ENCODE data around the gene ZNF594. TPM values are rescaled to one million over a fixed set of nuclear protein-coding genes. Genes with fewer than 3 reads are reported as not detected.
"Not testable (repeated sequence)": the region's sequence is repeated elsewhere in the genome, so short reads cannot be mapped to it uniquely, and the experiment has no call there.

The ZNF594 gene
- total RNA-seq, 1 donor from 2014 or later, result 2.0 TPM

DNA sequence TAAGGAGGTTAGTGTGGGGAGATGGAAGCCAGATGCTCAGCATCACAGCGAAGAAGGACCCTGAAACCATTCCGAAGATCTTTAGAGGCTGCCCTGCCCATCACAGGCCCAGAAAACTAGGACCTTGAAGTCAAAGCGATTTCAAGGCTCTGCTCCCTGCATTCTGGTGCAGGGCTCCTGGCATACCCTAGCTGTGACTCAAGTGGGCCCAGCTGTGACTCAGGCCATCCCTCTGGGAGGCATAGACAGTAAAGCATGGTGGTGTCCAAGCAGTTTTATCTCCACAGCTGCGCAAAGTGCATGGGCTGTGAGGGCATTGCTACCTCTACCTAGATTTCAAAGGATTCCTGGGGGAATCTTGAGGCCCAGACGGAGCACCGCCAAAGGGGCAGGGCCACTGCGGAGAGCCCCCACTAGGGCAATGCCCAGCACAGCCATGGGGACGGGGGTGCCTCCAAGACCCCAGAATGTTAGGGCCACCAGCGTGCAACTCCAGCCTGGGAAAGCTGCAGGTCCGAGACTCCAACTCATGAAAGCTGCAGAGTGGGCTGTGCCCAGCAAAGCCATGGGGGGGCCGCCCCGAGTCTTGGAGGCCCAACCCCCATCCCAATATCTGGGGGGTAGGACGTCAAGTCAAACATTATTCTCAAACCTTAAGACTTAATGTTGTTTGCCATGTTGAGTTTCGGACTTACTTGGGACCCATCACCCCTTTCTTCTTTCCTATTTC is 11.7 kb upstream of the ZNF594 start:
- no peak for DNase-seq (ENCODE audit: low read depth, low spot score)

DNA sequence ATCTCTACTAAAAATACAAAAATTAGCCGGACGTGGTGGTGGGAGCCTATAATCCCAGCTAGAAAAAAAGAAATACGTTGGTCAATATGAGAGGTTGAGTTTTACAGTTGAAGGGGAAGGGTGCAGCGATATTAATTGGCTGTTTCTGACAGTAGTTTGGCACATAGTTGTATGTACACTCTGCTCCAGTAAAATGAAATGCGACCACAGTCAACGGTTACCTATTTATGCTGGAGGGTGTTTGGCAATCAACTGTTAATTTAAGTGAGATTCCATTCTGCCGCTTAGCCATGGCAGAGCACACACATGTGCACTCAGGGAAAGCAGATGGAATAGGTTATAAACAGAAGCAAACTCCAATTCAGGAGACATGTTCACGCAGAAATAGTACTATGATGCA is 9.3 kb upstream of the ZNF594 start:
- no peak for DNase-seq (ENCODE audit: low read depth, low spot score)

DNA sequence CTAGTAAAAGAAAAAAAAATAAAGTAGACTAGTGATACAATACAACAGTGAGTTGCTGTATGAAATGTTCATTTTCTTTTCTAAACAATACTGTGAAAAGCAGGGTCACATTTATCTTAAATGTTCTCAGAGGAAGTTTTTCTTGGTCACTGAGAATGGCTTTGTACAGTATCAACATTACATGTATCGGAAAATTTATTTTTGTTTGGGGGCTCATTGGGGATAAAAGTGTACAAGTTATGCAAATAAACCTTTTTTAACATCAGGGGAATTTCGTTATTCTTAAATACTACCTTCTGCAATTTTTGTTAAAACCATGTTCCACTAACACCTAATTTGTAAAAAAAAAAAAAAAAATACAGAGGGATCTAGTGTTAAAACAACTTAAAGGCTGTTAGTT is 8.7 kb upstream of the ZNF594 start:
- no peak for DNase-seq (ENCODE audit: low read depth, low spot score)

DNA sequence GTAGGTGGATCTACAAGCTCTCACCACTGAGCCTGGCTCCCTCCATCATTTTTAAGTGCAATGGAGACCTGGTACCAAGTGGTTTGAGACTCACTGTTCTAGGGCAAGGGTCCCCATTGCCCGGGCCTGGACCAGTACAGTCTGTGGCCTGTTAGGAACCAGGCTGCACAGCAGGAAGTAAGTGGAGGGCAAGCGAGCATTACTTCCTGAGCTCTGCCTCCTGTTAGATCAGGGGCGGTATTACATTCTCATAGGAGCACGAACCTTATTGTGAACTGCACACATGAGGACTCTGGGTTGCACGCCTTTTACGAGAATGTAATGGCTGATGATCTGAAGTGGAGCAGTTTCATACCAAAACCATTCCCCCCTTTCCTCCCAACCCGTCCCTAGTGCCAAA is 6.8 kb upstream of the ZNF594 start:
- no peak for DNase-seq (ENCODE audit: low read depth, low spot score)

DNA sequence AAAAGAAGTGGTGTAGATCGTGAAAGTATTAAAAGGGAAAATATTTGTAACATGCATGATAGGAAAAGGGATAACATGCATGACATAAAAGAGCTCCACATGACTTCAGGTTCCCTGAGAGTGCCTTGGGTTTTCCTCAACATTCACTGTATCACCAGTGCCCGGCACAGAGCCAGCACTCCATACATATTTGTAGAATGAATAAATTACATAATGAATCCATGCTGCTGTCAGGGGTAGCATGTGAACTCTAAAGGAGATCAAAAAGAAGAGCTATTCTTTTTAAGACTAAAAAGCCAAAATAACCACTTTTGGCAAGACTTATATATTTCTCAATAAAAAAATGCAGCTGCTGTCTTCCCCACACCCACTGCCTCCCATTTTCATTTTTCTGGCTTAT is 2.7 kb upstream of the ZNF594 start:
- DNase-seq (ENCODE audit: low read depth, low spot score), result no peak

DNA sequence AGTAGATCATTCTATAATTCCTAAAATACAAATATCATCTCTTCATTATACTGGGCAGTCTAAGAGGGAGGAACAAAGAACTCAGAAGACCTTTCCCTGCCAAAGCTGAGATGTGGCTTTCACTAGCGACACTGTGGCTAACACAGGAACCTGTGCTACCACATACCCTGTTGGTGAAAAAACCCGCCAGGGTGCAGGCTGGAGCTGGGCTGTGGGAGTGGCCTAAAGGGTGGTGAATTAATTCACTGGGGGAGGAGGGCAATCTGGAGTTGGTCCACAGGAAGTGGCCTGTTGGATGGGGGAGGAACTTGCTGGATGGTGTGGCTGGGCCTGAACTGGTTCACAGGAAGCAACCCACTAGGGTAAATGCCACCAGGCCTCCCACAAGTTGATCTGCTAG is 7.4 kb downstream of the ZNF594 start:
- DNase-seq (ENCODE audit: low read depth, low spot score), result no peak

DNA sequence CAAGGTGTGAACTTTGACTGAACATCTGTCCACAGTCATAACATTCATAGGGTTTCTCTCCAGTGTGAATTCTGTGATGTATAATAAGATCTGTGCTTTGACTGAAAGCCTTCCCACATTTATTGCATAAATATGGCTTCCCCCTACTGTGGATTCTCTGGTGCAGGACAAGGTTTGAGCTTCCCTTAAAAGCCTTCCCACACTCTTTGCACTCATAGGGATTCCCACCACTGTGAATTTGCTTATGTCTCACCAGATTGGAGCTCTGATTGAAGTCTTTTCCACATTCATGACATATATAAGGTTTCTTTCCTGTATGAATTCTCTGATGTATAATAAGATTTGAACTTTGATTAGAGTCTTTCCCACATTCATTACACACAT is 8.3 kb downstream of the ZNF594 start:
- no peak for DNase-seq (ENCODE audit: low read depth, low spot score)

DNA sequence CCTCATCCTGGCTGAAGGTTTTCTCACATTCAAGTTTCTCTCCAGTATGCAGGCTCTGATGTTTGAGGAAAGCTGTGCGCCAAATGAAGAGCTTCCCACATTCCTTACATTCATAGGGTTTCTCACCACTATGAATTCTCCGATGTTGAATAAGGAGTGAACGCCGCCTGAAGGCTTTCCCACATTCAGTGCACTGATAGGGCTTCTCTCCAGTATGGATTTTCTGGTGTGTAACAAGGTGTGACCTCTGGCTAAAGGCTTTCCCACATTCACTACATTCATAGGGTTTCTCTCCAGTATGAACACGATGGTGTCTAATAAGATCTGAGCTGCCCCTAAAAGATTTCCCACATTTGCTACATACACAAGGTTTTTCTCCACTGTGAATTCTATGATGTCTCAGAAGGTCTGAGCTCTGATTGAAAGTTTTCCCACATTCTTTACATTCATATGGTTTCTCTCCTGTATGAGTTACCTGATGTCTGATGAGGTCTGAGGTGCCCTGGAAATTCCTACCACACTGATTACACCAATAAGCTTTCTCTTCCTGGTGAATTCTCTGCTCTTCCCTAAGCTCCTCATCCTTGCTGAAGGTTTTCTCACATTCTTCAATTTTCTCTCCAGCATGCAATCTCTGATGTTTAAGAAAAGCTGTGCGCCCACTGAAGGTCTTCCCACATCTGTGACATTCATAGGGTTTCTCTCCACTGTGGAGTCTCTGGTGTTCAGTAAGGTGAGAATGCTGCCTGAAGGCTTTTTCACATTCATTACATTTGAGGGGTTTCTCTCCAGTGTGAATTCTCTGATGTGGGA is 8.9 kb downstream of the ZNF594 start:
- DNase-seq (ENCODE audit: low read depth, low spot score), result no peak

DNA sequence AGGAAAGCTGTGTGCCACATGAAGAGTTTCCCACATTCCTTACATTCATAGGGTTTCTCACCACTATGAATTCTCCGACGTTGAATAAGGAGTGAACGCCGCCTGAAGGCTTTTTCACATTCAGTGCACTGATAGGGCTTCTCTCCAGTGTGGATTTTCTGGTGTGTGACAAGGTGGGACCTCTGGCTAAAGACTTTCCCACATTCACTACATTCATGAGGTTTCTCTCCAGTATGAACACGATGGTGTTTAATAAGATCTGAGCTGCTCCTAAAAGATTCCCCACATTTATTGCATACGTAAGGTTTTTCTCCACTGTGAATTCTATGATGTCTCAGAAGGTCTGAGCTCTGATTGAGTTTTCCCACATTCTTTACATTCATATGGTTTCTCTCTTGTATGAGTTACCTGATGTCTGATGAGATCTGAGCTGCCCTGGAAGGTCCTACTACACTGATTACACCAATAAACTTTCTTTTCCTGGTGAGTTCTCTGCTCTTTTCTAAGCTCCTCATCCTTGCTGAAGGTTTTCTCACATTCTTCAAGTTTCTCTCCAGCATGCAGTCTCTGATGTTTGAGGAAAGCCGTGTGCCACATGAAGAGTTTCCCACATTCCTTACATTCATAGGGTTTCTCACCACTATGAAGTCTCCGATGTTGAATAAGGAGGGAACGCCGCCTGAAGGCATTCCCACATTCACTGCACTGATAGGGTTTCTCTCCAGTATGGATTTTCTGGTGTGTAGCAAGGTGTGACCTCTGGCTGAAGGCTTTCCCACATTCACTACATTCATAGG is 10.0 kb downstream of the ZNF594 start:
- DNase-seq (ENCODE audit: low read depth, low spot score), result no peak

DNA sequence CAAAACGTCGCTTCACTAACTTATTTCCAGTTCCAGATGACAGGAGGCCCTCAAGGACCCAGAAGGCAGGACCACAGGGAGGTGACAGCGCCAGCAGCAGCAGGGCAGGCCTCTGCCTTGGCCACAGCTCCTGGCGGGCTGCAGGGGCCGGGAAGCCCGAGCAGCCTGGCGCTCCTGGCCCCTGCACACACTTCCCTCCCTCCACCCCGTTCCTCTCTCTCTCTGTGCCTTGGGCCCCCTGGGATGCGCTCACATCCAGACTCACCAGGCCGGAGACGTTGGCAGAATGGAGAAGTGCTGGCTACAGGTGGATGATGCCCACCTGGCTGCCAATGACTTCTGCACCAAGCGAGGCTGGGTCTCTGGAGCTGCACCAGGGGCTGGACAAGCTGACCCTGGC is 12.7 kb downstream of the ZNF594 start:
- no peak for DNase-seq (ENCODE audit: low read depth, low spot score)

DNA sequence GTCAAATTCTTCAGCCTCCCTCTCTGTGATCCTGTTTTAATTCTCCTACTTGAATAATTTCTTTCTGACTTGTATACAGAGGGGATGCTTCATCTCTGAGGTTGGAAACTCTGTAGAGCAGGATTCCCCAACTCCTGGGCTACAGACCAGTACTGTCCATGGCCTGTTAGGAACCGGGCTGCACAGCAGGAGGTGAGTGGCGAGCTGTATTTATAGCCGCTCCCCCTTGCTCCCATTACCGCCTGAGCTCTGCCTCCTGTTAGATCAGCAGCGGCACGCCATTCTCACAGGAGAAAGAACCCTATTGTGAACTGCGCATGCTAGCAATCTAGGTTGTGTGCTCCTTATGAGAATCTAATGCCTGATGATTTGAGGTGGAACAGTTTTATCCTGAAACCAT is 16.6 kb downstream of the ZNF594 start:
- not testable (repeated sequence) for DNase-seq (ENCODE audit: low read depth, low spot score)

DNA sequence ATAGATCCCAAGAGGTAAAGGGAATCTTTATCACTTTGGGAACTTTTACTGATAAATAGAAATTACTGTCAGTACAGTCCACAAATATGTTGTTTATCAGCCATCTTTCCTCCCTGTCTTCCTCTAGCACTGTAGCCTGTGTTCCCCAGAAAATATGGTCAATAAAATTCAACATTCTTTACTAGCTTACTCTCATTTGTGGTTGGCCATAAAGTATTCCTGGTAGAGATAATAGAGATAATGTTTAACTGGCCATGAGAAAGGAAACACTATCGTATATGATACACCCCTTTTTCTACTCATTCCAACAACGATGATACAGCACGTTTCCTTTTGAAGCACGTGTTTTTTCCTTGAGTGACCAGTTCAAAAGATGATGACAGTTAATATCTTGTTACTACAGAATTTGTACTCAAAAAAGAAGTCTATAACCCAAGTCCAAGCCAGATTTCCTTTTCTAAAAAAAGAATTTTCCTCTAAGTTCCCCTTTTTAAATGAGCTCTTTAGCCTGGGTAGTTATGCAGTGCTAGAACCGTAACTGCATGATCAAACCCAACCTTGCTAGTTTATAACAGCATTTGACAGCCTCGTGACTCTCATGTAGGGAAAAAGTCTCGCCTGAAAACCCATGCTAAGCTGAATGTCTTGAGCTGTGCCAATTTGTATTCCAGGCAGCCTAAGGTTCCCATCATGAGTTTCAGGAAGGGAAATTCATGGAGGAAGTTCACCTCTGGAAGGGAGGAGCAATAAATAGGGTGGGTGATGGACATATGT is 25.7 kb downstream of the ZNF594 start:
- DNase-seq (ENCODE audit: low read depth, low spot score), result not testable (repeated sequence)

DNA sequence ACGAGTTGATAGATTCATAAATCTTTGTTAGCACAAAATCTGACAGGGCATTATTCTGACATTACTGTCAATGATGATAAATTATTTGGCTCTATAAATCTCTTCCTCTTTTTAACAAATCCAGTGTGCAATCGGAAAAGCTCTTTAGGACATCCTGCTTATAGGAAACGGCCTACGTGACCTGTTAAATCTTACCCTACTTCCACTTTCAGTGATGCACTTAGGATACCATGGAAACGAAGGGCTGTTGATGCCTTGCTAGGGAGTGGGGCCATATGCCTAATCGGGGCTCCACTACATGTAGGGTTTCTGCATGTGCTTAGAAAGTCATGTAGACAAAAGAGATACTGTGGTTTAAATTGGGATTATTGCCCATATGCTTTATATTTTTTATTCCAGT is 27.2 kb downstream of the ZNF594 start:
- DNase-seq (ENCODE audit: low read depth, low spot score), result no peak

DNA sequence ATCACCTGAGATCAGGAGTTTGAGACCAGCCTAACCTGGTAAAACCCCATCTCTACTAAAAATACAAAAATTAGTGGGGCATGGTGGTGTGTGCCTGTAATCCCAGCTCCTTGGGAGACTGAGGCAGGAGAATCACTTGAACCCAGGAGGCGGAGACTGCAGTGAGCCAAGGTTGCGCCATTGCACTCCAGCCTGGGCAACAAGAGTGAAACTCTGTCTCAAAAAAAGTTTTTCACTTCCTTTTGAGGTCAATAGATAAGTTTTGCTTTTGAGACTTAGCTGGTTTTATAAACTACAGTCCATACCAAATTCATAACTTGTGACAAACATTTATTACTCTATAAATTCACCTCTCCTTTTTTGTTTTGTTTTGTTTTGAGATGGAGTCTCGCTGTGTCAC is 29.9 kb downstream of the ZNF594 start:
- not testable (repeated sequence) for DNase-seq (ENCODE audit: low read depth, low spot score)

DNA sequence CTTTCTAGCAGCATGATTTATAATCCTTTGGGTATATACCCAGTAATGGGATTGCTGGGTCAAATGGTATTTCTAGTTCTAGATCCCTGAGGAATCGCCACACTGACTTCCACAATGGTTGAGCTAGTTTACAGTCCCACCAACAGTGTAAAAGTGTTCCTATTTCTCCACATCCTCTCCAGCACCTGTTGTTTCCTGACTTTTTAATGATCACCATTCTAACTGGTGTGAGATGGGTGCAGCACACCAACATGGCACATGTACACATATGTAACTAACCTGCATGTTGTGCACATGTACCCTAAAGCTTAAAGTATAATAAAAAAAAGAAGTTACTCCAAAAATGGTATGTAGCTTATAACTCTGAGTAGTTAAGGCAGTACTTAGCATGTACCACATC is 31.0 kb downstream of the ZNF594 start:
- not testable (repeated sequence) for DNase-seq (ENCODE audit: low read depth, low spot score)

DNA sequence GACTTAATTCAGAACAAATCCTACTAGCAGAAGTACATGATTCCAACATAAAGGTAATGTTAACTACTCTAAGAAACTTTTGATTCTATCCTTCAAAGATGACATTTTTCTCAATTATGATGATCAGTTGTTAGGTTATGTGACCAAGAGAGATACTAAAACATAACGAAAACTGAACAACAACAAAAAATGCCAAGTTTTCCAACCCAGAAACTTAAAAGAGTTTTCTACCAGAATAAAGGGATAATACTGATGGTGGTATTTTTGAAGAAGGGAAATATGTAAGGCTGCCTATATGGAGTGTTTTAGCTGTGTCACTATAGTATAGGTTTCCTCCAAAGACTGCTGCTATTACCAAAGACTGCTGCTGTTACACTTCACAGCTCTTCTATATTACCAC is 45.5 kb downstream of the ZNF594 start:
- not testable (repeated sequence) for DNase-seq (ENCODE audit: low read depth, low spot score)

DNA sequence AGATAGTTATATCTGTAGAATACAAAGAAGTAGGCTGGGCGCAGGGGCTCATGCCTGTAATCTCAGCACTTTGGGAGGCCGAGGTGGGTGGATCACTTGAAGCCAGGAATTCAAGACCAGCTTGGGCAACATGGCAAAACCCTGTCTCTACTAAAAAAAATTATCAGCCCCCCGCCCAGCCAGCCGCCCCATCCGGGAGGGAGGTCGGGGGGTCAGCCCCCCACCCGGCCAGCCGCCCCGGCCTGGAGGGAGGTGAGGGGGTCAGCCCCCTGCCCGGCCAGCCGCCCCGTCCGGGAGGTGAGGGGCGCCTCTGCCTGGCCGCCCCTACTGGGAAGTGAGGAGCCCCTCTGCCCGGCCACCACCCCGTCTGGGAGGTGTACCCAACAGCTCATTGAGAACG is 48.8 kb downstream of the ZNF594 start:
- not testable (repeated sequence) for DNase-seq (ENCODE audit: low read depth, low spot score)

DNA sequence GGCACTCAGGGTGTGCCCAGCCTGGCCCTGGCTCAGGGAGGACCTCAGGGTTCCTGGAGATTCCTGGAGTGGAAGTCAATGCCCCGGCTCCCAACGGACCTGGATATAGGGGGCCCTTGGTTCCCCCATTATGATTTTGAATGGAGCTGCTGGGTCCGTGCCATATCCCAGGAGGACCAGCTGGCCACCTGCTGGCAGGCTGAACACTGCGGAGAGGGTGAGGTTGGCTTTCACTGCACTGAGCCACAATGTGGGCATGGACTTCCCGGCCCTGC is 52.3 kb downstream of the ZNF594 start:
- DNase-seq (ENCODE audit: low read depth, low spot score), result no peak

DNA sequence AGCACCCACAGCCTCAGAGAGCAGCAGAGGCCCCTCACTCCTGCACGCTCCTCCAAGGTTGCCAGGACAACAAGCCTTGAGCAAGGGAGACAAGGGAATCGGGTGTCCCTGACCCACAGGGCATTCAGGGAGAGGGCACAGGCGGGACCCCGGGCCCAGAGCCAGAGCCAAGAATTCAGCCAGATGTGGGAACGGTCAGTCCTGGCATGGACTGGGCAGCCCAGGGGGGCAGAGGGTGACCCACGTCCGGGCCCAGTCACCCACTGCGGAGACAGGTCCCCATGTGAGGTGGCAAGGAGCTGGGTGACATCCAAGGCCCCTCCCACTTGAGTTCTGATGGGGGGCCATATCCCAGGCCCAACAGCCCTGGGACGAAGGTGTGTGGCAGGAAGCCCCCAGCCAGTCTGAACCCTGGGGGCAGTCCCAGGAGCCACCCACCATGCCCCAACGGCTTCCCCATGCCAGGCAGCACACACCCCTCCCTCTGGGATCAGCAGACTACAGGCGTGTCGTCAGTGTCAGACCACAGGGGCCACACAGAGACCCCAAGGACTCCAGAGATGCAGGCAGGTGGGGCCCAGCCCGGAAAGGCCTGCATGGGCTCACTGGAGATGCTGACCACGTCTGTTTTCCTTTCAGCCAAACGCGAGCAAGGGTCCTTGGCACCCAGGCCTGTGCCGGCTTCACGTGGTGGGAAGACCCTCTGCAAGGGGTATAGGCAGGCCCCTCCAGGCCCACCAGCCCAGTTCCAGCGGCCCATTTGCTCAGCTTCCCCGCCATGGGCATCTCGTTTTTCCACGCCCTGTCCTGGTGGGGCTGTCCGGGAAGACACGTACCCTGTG is 52.8 kb downstream of the ZNF594 start:
- DNase-seq (ENCODE audit: low read depth, low spot score), result no peak

DNA sequence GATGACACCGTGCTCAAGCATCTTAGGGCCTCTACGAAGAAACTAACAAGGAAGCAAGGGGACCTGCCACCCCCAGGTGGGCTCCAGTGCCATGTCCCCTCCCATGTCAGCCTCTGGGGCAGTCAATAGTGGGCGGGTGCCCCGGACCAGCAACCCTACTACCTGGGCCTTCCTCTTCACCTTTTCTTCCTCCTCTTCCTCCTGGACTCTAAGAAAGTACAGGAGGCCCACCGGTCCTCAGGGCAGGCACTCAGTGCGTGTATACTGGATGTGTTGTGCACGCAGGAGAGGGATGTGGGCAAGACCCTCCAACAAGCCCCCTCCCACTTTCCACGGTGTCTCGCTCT is 53.5 kb downstream of the ZNF594 start:
- not testable (repeated sequence) for DNase-seq (ENCODE audit: low read depth, low spot score)
